Esophagus muscularis mucosa (tissue), 4 donors: ENCODE data around the gene DMTF1. TPM values are rescaled to one million over a fixed set of nuclear protein-coding genes. Genes with fewer than 3 reads are reported as not detected.

Experiments used
- DNase-seq: peaks from one replicate; pipeline ENCODE4 v3.0.0-alpha.2; 2017; ENCODE audit errors: extremely low spot score
- H3K27ac ChIP-seq, 4 donors: fragments of 200-600 bp; sonication (generic); replicated peaks in 1 of 4; 1 replicate in 3 of 4; 2 replicates in 1 of 4; pipeline ENCODE4 v1.5.1; 2016 to 2019; ENCODE audit warnings: mild to moderate bottlenecking in 1 of 4
- H3K27me3 ChIP-seq, 4 donors: fragments of 200-600 bp; sonication (generic); one replicate each; pipeline versions ENCODE4 v1.5.1 to v1.6.0; 2016 to 2019
- H3K36me3 ChIP-seq, 4 donors: fragments of 200-600 bp; sonication (generic); one replicate each; pipeline ENCODE4 v1.5.1; 2016 to 2019
- H3K4me1 ChIP-seq, 4 donors: fragments of 200-600 bp; sonication (generic); one replicate each; pipeline ENCODE4 v1.5.1; 2016 to 2019
- H3K4me3 ChIP-seq, 4 donors: fragments of 200-600 bp; sonication (generic); 1 replicate in 2 of 4; 2 replicates in 2 of 4; pipeline ENCODE4 v1.5.1; 2016 to 2019; ENCODE audit warnings: mild to moderate bottlenecking in 4 of 4, moderate library complexity in 1 of 4
- H3K9me3 ChIP-seq, 4 donors: fragments of 200-600 bp; sonication (generic); 1 replicate in 3 of 4; 2 replicates in 1 of 4; pipeline ENCODE4 v1.5.1; 2016 to 2019
- EP300 ChIP-seq: sonication (generic); formaldehyde crosslinking; IDR thresholded peaks from one replicate; pipeline ENCODE4 v1.6.1; 2017; ENCODE audit warnings: antibody characterized with exemption
- POLR2A ChIP-seq: fragments of 450-650 bp; IDR thresholded peaks from one replicate; pipeline ENCODE4 v1.6.1; 2017; ENCODE audit warnings: antibody characterized with exemption, moderate library complexity, mild to moderate bottlenecking, low read depth
- POLR2AphosphoS5 ChIP-seq, 2 donors: sonication (generic); formaldehyde crosslinking; IDR thresholded peaks; one replicate each; pipeline ENCODE4 v1.6.1; 2017; ENCODE audit warnings: antibody characterized with exemption in 2 of 2
- WGBS: methylation state at CpG from one replicate; pipeline ENCODE4 v1.1.5; 2018; 5-methylcytosine and 5-hydroxymethylcytosine counted together
- intact Hi-C: fragments of 100-400 bp; cut with DNase I; formaldehyde crosslinking; loops from one replicate; pipeline ENCODE4 v1.15.1; 2023
- total RNA-seq, 4 donors: library from RNA; depleted of rRNA; stranded (reverse); fragments of >200 nt; gene quantifications; one replicate each; pipeline versions ENCODE4 v1.1.0 to v1.2.1, GENCODE V29; 2016
- TF ChIP-seq, protein P1 (sequence below), 3 experiments: fragments of 200-600 bp in 2 of 3; fragments of 450-650 bp in 1 of 3; sonication (generic) in 2 of 3; IDR thresholded peaks; one replicate each; pipeline ENCODE4 v1.5.1; 2017 to 2019; ENCODE audit warnings: antibody characterized with exemption in 3 of 3, mild to moderate bottlenecking in 2 of 3, moderate library complexity in 1 of 3

The DMTF1 gene
- total RNA-seq, 4 donors from 2014 or later, result 31.4 to 60.6 (median 40.5) TPM

DNA sequence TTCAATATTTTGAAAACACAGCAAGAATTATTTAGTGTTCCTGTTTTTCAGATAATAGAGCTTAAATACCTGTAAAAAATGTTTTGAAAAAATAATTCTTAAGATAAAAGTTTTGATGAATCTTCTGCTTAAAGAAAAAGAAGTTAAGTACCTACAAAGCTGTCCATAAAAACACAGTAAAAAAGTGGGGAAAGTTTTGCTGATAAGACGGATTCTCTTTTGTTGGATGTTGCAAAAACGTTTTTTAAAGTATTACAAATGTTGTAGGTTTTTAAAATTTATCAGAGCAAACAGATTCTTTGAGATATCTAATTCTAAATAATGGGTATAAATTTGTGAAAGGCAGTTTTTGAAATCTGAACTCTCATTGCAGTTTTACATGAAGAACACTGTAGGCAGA, 12.2 kb downstream of the DMTF1 start:
- 76% methylated on average over 2 of the region's 2 CpGs for WGBS
- Histone ChIP-seq H3K4me1 (peaks cover 4 to 6% (median 5%) of the 10 kb centered on the region in 4 donors), H3K27ac (no peak overlapping the region), H3K4me3 (no peak overlapping the region), H3K27me3 (no peaks in the 10 kb centered on the region), H3K36me3 (peaks cover 29 to 60% (median 46%) of the 10 kb centered on the region in 4 donors), H3K9me3 (no peaks in the 10 kb centered on the region)
- DNase-seq, result no peak
- intact Hi-C loops, result no loop called here
- TF ChIP-seq POLR2AphosphoS5 (IDR thresholded peaks at IDR 0.05) (no peak), POLR2A (no peak), EP300 (no peak)
- TF ChIP-seq, protein P1, sequence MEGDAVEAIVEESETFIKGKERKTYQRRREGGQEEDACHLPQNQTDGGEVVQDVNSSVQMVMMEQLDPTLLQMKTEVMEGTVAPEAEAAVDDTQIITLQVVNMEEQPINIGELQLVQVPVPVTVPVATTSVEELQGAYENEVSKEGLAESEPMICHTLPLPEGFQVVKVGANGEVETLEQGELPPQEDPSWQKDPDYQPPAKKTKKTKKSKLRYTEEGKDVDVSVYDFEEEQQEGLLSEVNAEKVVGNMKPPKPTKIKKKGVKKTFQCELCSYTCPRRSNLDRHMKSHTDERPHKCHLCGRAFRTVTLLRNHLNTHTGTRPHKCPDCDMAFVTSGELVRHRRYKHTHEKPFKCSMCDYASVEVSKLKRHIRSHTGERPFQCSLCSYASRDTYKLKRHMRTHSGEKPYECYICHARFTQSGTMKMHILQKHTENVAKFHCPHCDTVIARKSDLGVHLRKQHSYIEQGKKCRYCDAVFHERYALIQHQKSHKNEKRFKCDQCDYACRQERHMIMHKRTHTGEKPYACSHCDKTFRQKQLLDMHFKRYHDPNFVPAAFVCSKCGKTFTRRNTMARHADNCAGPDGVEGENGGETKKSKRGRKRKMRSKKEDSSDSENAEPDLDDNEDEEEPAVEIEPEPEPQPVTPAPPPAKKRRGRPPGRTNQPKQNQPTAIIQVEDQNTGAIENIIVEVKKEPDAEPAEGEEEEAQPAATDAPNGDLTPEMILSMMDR (IDR thresholded peaks at IDR 0.05), result no peak

GRCh38 chr7:87170828-87171227, 18.6 kb downstream of the DMTF1 start:
- no peaks in the 10 kb centered on the region for H3K9me3 ChIP-seq
- no peak overlapping the region for H3K4me3 ChIP-seq
- peaks cover 67 to 100% (median 91%) of the 10 kb centered on the region in 4 donors for H3K36me3 ChIP-seq
- DNase-seq, result no peak
- 92% methylated on average over 3 of the region's 3 CpGs for WGBS
- TF ChIP-seq EP300 (no peak), POLR2AphosphoS5 (IDR thresholded peaks at IDR 0.05) (no peak)
- TF ChIP-seq, protein P1 (IDR thresholded peaks at IDR 0.05), result no peak
- H3K27ac ChIP-seq, result no peak overlapping the region
- H3K27me3 ChIP-seq, result no peaks in the 10 kb centered on the region
- intact Hi-C loops, result no loop called here
- H3K4me1 ChIP-seq, result no peaks in the 10 kb centered on the region

DNA sequence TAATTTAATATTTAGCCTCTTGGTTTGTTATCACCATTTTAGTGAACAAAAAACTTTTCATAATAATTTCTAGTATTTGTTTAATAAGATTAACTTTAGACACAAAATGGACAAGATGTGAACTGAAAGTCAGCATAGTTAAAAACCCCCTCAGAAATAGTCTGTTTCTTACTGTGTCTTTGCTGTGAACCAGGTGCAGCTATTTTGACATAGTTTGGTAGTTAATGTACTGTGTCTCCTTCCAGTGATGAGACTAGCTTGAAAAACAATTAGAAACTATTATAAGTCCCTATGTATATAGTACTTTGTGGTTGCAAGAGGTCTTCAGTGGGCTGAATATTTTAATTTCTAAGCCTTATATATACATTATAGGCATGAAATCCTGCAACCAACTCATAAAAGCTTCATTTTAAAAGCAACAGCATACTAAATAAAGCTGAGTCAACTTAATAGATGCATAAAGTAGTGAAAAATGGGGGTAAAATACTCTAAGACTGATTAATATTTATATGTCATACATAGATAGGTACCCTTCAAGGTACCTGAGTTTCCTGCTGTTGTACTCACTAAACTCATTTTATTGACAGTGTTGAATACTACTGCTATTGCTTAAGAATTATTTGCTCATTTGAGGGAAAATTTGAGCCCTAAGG, 19.2 kb downstream of the DMTF1 start:
- Histone ChIP-seq H3K27ac (no peak overlapping the region), H3K4me1 (no peaks in the 10 kb centered on the region), H3K27me3 (no peaks in the 10 kb centered on the region), H3K9me3 (no peaks in the 10 kb centered on the region), H3K36me3 (peaks cover 64 to 100% (median 90%) of the 10 kb centered on the region in 4 donors), H3K4me3 (no peak overlapping the region)
- TF ChIP-seq, protein P1 (IDR thresholded peaks at IDR 0.05), result no peak
- TF ChIP-seq POLR2A, result no peak
- no peak for TF ChIP-seq EP300
- no peak for TF ChIP-seq POLR2AphosphoS5 (IDR thresholded peaks at IDR 0.05)
- intact Hi-C loops, result no loop called here
- no peak for DNase-seq

- Histone ChIP-seq H3K36me3 (peaks cover 47 to 96% (median 75%) of the 10 kb centered on the region in 4 donors), H3K27ac (no peak overlapping the region), H3K27me3 (no peaks in the 10 kb centered on the region), H3K4me3 (no peak overlapping the region), H3K9me3 (no peaks in the 10 kb centered on the region), H3K4me1 (no peaks in the 10 kb centered on the region)
- 94% methylated on average over 1 of the region's 1 CpG for WGBS
- TF ChIP-seq, protein P1 (IDR thresholded peaks at IDR 0.05), result no peak
- TF ChIP-seq POLR2AphosphoS5 (IDR thresholded peaks at IDR 0.05) (no peak), EP300 (no peak), POLR2A (no peak)
- DNase-seq, result no peak
- intact Hi-C loops, result no loop called here
Observed at GRCh38 chr7:87173471-87173870, 21.2 kb downstream of the DMTF1 start.

- TF ChIP-seq POLR2AphosphoS5 (IDR thresholded peaks at IDR 0.05), result no peak
- no peak for TF ChIP-seq EP300
- TF ChIP-seq POLR2A, result no peak
- TF ChIP-seq, protein P1 (IDR thresholded peaks at IDR 0.05), result no peak
- Histone ChIP-seq H3K27ac (no peak overlapping the region), H3K27me3 (no peaks in the 10 kb centered on the region), H3K9me3 (no peaks in the 10 kb centered on the region), H3K4me3 (no peak overlapping the region), H3K36me3 (peaks cover 31 to 82% (median 60%) of the 10 kb centered on the region in 4 donors), H3K4me1 (no peaks in the 10 kb centered on the region)
- intact Hi-C loops, result no loop called here
- WGBS, result 95% methylated on average over 4 of the region's 4 CpGs
- DNase-seq, result no peak
Observed at GRCh38 chr7:87178320-87178719, 26.1 kb downstream of the DMTF1 start.
